HepG2 (cell line): ENCODE measurements around the gene GRIK4. TPM values are rescaled to one million over a fixed set of nuclear protein-coding genes. Genes with fewer than 3 reads are reported as not detected.

Experiments
- BHLHE40 ChIP-seq: IDR thresholded peaks from 2 replicates; pipeline ENCODE4 v1.6.1; 2011; ENCODE audit warnings: low read length, improper control_type of control experiment
- FOXA1 ChIP-seq, 2 experiments: fragments of 450-650 bp in 1 of 2; sonication (generic) in 1 of 2; formaldehyde crosslinking in 1 of 2; IDR thresholded peaks; 2 replicates each; pipeline versions ENCODE4 v1.4.0 to v1.6.1; 2016 to 2020; ENCODE audit warnings: missing genetic modification reagents in 1 of 2
- GATAD2A ChIP-seq: IDR thresholded peaks from 2 replicates; pipeline ENCODE4 v1.6.1; 2016
- HDAC1 ChIP-seq: sonication (generic); formaldehyde crosslinking; IDR thresholded peaks from 2 replicates; pipeline ENCODE4 v1.5.1; 2020; ENCODE audit warnings: mild to moderate bottlenecking, missing genetic modification reagents
- HOXA3 ChIP-seq: sonication (generic); formaldehyde crosslinking; IDR thresholded peaks from 2 replicates; pipeline ENCODE4 v1.5.0; 2020; ENCODE audit warnings: missing genetic modification reagents
- NR2F6 ChIP-seq, 2 experiments: IDR thresholded peaks; 2 replicates each; pipeline ENCODE4 v1.6.1; 2016; ENCODE audit warnings: antibody characterized with exemption in 1 of 2, mild to moderate bottlenecking in 1 of 2
- RFX3 ChIP-seq: IDR thresholded peaks from 2 replicates; pipeline ENCODE4 v1.6.1; 2016; ENCODE audit warnings: missing biosample characterization, missing genetic modification reagents
- RXRB ChIP-seq: IDR thresholded peaks from 2 replicates; pipeline ENCODE4 v1.6.1; 2016; ENCODE audit warnings: borderline replicate concordance, missing genetic modification reagents, missing compliant biosample characterization
- TFE3 ChIP-seq: IDR thresholded peaks from 2 replicates; pipeline ENCODE4 v1.6.1; 2016
- USF2 ChIP-seq, 2 experiments: sonication (generic) in 1 of 2; formaldehyde crosslinking in 1 of 2; IDR thresholded peaks; 2 replicates each; pipeline versions ENCODE4 v1.5.1 to v1.6.1; 2011 to 2020; ENCODE audit warnings: borderline replicate concordance in 1 of 2, low read depth in 1 of 2, low read length in 1 of 2, mild to moderate bottlenecking in 1 of 2, missing genetic modification reagents in 1 of 2, moderate library complexity in 1 of 2
- XRCC5 ChIP-seq: fragments of 200-400 bp; formaldehyde crosslinking; optimal IDR thresholded peaks from 2 replicates; pipeline ENCODE3; 2017; ENCODE audit warnings: mild to moderate bottlenecking, low read length
- ZBTB2 ChIP-seq: sonication (generic); formaldehyde crosslinking; IDR thresholded peaks from 2 replicates; pipeline ENCODE4 v1.8.0; 2022; ENCODE audit warnings: low read depth, missing genetic modification reagents
- ZBTB42 ChIP-seq: sonication (generic); formaldehyde crosslinking; IDR thresholded peaks from 2 replicates; pipeline ENCODE4 v1.5.0; 2020; ENCODE audit warnings: mild to moderate bottlenecking, missing genetic modification reagents
- ZBTB7B ChIP-seq: sonication (generic); formaldehyde crosslinking; IDR thresholded peaks from 2 replicates; pipeline ENCODE4 v1.4.0; 2020; ENCODE audit warnings: missing genetic modification reagents
- ZNF331 ChIP-seq: sonication (generic); formaldehyde crosslinking; IDR thresholded peaks from 2 replicates; pipeline ENCODE4 v1.4.0; 2020; ENCODE audit warnings: missing genetic modification reagents
- ZNF564 ChIP-seq: sonication (generic); formaldehyde crosslinking; IDR thresholded peaks from 2 replicates; pipeline ENCODE4 v1.8.1; 2023; ENCODE audit warnings: mild to moderate bottlenecking, missing genetic modification reagents
- ZNF629 ChIP-seq: sonication (generic); formaldehyde crosslinking; conservative IDR thresholded peaks from 2 replicates; pipeline ENCODE4 v1.5.0; 2020; ENCODE audit warnings: missing genetic modification reagents
- polyA plus RNA-seq, 8 experiments: library from polyadenylated mRNA; depleted of rRNA in 3 of 8; stranded (reverse) in 7 of 8; unstranded in 1 of 8; fragments of >200 nt; fragmentation: Illumina TruSeq in 4 of 8; extraction: Trizol in 4 of 8; gene quantifications; 2 replicates each; pipeline versions ENCODE4 v1.2.1 to v1.2.3, GENCODE V29; 2011 to 2016; ENCODE audit warnings: low read depth in 4 of 8, missing spikeins in 1 of 8, mixed read lengths in 1 of 8; ENCODE audit not compliant: insufficient read depth in 1 of 8
- total RNA-seq, 5 experiments: library from RNA; depleted of rRNA; stranded (reverse); fragments of >200 nt; fragmentation: Illumina TruSeq; extraction: Trizol; gene quantifications; 2 replicates each; pipeline ENCODE4 v1.2.3, GENCODE V29; 2016; ENCODE audit warnings: low read depth in 1 of 5
- TF ChIP-seq, protein P1 (sequence below): sonication (generic); formaldehyde crosslinking; IDR thresholded peaks from 2 replicates; pipeline ENCODE4 v1.8.1; 2023; ENCODE audit warnings: mild to moderate bottlenecking, inconsistent platforms, moderate library complexity, missing genetic modification reagents, borderline replicate concordance

The GRIK4 gene
- total and polyA plus RNA-seq, 2 of the 13 experiments (the other 11 are each of a cell fraction or from before 2014, with no cell fraction given) = 0.04 to 0.07 TPM

DNA sequence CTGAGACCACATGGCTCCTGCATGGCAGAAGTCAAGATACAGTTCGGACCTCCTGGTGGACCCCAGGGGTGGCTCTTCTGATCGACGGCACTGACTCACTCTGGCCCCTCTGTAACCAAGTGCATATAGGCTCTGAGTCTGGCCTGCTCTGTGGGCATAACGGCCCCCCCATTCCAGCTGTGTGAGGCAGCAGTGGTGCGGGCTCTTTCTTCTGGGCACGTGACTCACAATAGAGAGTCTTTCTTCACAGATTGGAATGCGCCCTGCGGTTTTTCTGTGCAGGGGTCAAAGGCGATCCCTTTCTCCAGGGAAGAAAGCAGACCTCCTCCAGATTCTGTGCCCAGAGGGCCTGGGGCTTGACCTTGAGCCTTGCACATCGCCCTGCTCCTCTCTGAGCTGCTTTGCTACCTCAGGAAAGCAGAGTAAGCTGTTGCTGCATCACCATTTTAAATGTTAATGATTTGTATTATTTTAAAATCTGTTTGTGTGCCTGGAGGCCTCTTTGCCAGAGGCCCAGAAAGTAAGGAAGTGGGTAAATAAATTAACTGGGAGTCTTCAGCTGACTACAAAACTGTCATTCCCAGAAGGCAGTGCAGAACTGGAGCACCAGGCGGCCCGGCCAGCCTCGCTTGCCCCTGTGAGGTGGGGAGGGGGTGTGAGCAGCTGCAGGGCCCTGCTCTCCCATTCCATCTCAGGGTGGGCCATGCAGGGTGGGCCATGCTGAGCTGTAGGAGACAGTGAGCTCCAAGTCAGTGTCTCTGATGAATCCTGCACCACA is 199.0 kb downstream of the GRIK4 start (continued):
- TF ChIP-seq ZBTB7B (no peak), FOXA1 (IDR thresholded peaks at IDR 0.05) (no peak), FOXA1 (CRISPR knock-in tag; IDR thresholded peaks at IDR 0.05) (0 out of 2 replicates have a peak, but pooled peaks have one; percentile 24), BHLHE40 (peak; percentile 97), HOXA3 (CRISPR knock-in tag) (peak; percentile 42; the same call in 1 of the 2 replicates), ZBTB42 (peak; percentile 97), USF2 (IDR thresholded peaks at IDR 0.05; ENCODE audit: low read depth, low read length) (peak; percentile 89), USF2 (CRISPR knock-in tag; IDR thresholded peaks at IDR 0.05; ENCODE audit: borderline replicate concordance) (peak; percentile 95; the same call in 1 of the 2 replicates), ZBTB2 (CRISPR knock-in tag) (no peak), NR2F6 (IDR thresholded peaks at IDR 0.05) (peak; percentile 85), NR2F6 (CRISPR knock-in tag; IDR thresholded peaks at IDR 0.05) (peak; percentile 84), ZNF331 (CRISPR knock-in tag) (peak; percentile 68; the same call in 1 of the 2 replicates), ZNF564 (CRISPR knock-in tag) (0 out of 2 replicates have a peak, but pooled peaks have one; percentile 27), XRCC5 (peak; percentile 71), RXRB (CRISPR knock-in tag) (peak; percentile 36; the same call in 1 of the 2 replicates), RFX3 (CRISPR knock-in tag) (no peak), HDAC1 (CRISPR knock-in tag) (peak; percentile 63), GATAD2A (CRISPR knock-in tag) (peak; percentile 75), TFE3 (CRISPR knock-in tag) (peak; percentile 80), ZNF629 (CRISPR knock-in tag) (no peak)
- TF ChIP-seq, protein P1, sequence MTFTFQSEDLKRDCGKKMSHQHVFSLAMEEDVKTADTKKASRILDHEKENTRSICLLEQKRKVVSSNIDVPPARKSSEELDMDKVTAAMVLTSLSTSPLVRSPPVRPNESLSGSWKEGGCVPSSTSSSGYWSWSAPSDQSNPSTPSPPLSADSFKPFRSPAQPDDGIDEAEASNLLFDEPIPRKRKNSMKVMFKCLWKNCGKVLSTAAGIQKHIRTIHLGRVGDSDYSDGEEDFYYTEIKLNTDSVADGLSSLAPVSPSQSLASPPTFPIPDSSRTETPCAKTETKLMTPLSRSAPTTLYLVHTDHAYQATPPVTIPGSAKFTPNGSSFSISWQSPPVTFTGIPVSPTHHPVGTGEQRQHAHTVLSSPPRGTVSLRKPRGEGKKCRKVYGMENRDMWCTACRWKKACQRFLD (CRISPR knock-in tag) = no peak
